ENCODE data around the gene MTRF1L.
"Not testable (repeated sequence)": the region's sequence is repeated elsewhere in the genome, so short reads cannot be mapped to it uniquely, and the experiment has no call there.

The MTRF1L gene

GRCh38 chr6:152969688-152970418, 32.7 kb downstream of the MTRF1L start:
- DNase-seq (ENCODE audit: low spot score) = no peak

- DNase-seq (ENCODE audit: low spot score) = not testable (repeated sequence)
Measured at GRCh38 chr6:152966168-152966894, 36.2 kb downstream of the MTRF1L start.

- no peak for DNase-seq (ENCODE audit: low spot score)
Measured at GRCh38 chr6:152959333-152959732, 43.2 kb downstream of the MTRF1L start.

GRCh38 chr6:152957796-152958195, 44.7 kb downstream of the MTRF1L start:
- no peak for DNase-seq (ENCODE audit: low spot score)

- no peak for DNase-seq (ENCODE audit: low spot score)
Measured at GRCh38 chr6:152954443-152954842, 48.1 kb downstream of the MTRF1L start.

GRCh38 chr6:152952866-152953509, 49.5 kb downstream of the MTRF1L start:
- no peak for DNase-seq (ENCODE audit: low spot score)

- DNase-seq (ENCODE audit: low spot score) = no peak
Measured at GRCh38 chr6:152952045-152952444, 50.5 kb downstream of the MTRF1L start.

- DNase-seq (ENCODE audit: low spot score) = no peak
Measured at GRCh38 chr6:152950240-152950639, 52.3 kb downstream of the MTRF1L start.

GRCh38 chr6:152948150-152948768, 54.2 kb downstream of the MTRF1L start:
- DNase-seq (ENCODE audit: low spot score) = no peak

- DNase-seq (ENCODE audit: low spot score) = no peak
Measured at GRCh38 chr6:152946995-152947394, 55.5 kb downstream of the MTRF1L start.

- DNase-seq (ENCODE audit: low spot score) = no peak
Measured at GRCh38 chr6:152946484-152946883, 56.0 kb downstream of the MTRF1L start.

- DNase-seq (ENCODE audit: low spot score) = no peak
Measured at GRCh38 chr6:152943260-152943897, 59.1 kb downstream of the MTRF1L start.

- DNase-seq (ENCODE audit: low spot score) = no peak
Measured at GRCh38 chr6:152942319-152942869, 60.1 kb downstream of the MTRF1L start.

GRCh38 chr6:152941746-152942145, 60.8 kb downstream of the MTRF1L start:
- DNase-seq (ENCODE audit: low spot score) = no peak
